Keratinocyte (primary cell): ENCODE measurements around the gene TMEFF2.

ENCODE experiments used
- EZH2 ChIP-seq: IDR thresholded peaks from one replicate; pipeline ENCODE4 v1.6.1; 2012; ENCODE audit warnings: inconsistent platforms, mild to moderate bottlenecking, low read length, moderate library complexity
- TF ChIP-seq, protein P1 (sequence below), 3 experiments: IDR thresholded peaks in 1 of 3; conservative IDR thresholded peaks in 1 of 3; optimal IDR thresholded peaks in 1 of 3; 2 replicates in 2 of 3; 3 replicates in 1 of 3; pipeline versions ENCODE3 to v1.5.1; 2011; ENCODE audit warnings: low read length in 3 of 3, mild to moderate bottlenecking in 3 of 3, moderate library complexity in 2 of 3, control low read depth in 1 of 3, inconsistent platforms in 1 of 3; ENCODE audit not compliant: insufficient read depth in 2 of 3; ENCODE audit errors: extremely low read depth in 1 of 3

DNA sequence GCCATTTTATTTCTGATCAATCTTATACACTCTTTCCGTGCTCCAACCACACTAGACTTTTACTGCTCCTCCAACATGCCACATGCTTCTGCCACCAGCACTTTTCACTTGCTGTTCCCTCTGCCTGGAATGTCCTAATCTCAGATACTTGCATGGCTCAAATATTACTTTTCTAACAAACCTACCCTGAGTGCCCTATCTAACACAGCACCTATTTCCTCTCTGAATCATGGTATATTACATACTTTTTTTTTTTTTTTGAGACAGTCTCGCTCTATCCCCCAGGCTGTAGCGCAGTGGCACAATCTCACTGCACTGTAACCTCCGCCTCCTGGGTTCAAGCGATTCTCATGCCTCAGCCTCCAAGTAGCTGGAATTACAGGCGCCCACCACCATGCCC, 181.5 kb downstream of the TMEFF2 start:
- TF ChIP-seq, protein P1, sequence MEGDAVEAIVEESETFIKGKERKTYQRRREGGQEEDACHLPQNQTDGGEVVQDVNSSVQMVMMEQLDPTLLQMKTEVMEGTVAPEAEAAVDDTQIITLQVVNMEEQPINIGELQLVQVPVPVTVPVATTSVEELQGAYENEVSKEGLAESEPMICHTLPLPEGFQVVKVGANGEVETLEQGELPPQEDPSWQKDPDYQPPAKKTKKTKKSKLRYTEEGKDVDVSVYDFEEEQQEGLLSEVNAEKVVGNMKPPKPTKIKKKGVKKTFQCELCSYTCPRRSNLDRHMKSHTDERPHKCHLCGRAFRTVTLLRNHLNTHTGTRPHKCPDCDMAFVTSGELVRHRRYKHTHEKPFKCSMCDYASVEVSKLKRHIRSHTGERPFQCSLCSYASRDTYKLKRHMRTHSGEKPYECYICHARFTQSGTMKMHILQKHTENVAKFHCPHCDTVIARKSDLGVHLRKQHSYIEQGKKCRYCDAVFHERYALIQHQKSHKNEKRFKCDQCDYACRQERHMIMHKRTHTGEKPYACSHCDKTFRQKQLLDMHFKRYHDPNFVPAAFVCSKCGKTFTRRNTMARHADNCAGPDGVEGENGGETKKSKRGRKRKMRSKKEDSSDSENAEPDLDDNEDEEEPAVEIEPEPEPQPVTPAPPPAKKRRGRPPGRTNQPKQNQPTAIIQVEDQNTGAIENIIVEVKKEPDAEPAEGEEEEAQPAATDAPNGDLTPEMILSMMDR (optimal IDR thresholded peaks at IDR 0.05 in 1 of 3, IDR thresholded peaks at IDR 0.05 in 1 of 3, conservative IDR thresholded peaks at IDR 0.05 in 1 of 3; ENCODE audit: extremely low read depth in 1 of 3, insufficient read depth in 2 of 3, low read length in 3 of 3): no peak
- no peak for TF ChIP-seq EZH2
